ENCODE results near the gene TOR4A. TPM values are rescaled to one million over a fixed set of nuclear protein-coding genes. Genes with fewer than 3 reads are reported as not detected.
A peak's percentile ranks its signal among the peaks of the same experiment; 100 is the strongest.
"Not testable (repeated sequence)": the region's sequence is repeated elsewhere in the genome, so short reads cannot be mapped to it uniquely, and the experiment has no call there.

The TOR4A gene
- polyA plus RNA-seq, 4 donors: 3.4 to 21.5 (median 15.4) TPM

- Histone ChIP-seq H3K27me3 (ENCODE audit: control insufficient read depth in 3 of 3, insufficient read depth in 3 of 3, low read length in 3 of 3) (no peaks in the 10 kb centered on the region), H3K36me3 (ENCODE audit: control insufficient read depth in 3 of 3, insufficient read depth in 2 of 3, low read depth in 1 of 3, low read length in 3 of 3) (peaks cover 0 to 14% (median 0%) of the 10 kb centered on the region in 3 donors), H3K9me3 (ENCODE audit: control insufficient read depth in 2 of 2, insufficient read depth in 1 of 2, low read depth in 1 of 2, low read length in 1 of 2) (no peaks in the 10 kb centered on the region), H3K4me3 (ENCODE audit: low read depth in 1 of 3, low read length in 3 of 3) (no peak overlapping the region), H3K4me1 (ENCODE audit: control insufficient read depth in 3 of 3, insufficient read depth in 2 of 3, low read depth in 1 of 3, low read length in 2 of 3) (peaks cover 0 to 7% (median 0%) of the 10 kb centered on the region in 3 donors), H3K27ac (ENCODE audit: low read depth in 1 of 3, low read length in 2 of 3) (no peak overlapping the region)
- 93 to 95% (median 94%) methylated on average over 10 of the region's 10 CpGs for WGBS, 3 donors
- DNase-seq (no peak), FAIRE-seq (no peak)
Observed at GRCh38 chr9:137325124-137325523, 47.6 kb downstream of the TOR4A start.

- Histone ChIP-seq H3K27me3 (ENCODE audit: control insufficient read depth in 3 of 3, insufficient read depth in 3 of 3, low read length in 3 of 3) (no peaks in the 10 kb centered on the region), H3K27ac (ENCODE audit: low read depth in 1 of 3, low read length in 2 of 3) (no peak overlapping the region), H3K4me3 (ENCODE audit: low read depth in 1 of 3, low read length in 3 of 3) (no peak overlapping the region), H3K4me1 (ENCODE audit: control insufficient read depth in 3 of 3, insufficient read depth in 2 of 3, low read depth in 1 of 3, low read length in 2 of 3) (peaks cover 0 to 1% (median 0%) of the 10 kb centered on the region in 3 donors), H3K9me3 (ENCODE audit: control insufficient read depth in 2 of 2, insufficient read depth in 1 of 2, low read depth in 1 of 2, low read length in 1 of 2) (no peaks in the 10 kb centered on the region), H3K36me3 (ENCODE audit: control insufficient read depth in 3 of 3, insufficient read depth in 2 of 3, low read depth in 1 of 3, low read length in 3 of 3) (peaks cover 0 to 14% (median 0%) of the 10 kb centered on the region in 3 donors)
- 93 to 95% (median 95%) methylated on average over 12 of the region's 12 CpGs for WGBS, 3 donors
- DNase-seq (no peak), FAIRE-seq (no peak)
Observed at GRCh38 chr9:137325799-137326198, 48.3 kb downstream of the TOR4A start.

GRCh38 chr9:137326445-137327065 is 49.0 kb downstream of the TOR4A start:
- no peak for FAIRE-seq
- 69 to 91% (median 69%) methylated on average over 19 of the region's 19 CpGs for WGBS, 3 donors
- H3K4me3 ChIP-seq (ENCODE audit: low read depth in 1 of 3, low read length in 3 of 3): no peak overlapping the region

GRCh38 chr9:137327641-137328550 is 50.4 kb downstream of the TOR4A start:
- not testable (repeated sequence) for H3K4me1 ChIP-seq (ENCODE audit: control insufficient read depth in 3 of 3, insufficient read depth in 2 of 3, low read depth in 1 of 3, low read length in 2 of 3); DNase-seq; H3K27me3 ChIP-seq (ENCODE audit: control insufficient read depth in 3 of 3, insufficient read depth in 3 of 3, low read length in 3 of 3); H3K4me3 ChIP-seq (ENCODE audit: low read depth in 1 of 3, low read length in 3 of 3); H3K27ac ChIP-seq (ENCODE audit: low read depth in 1 of 3, low read length in 2 of 3); H3K9me3 ChIP-seq (ENCODE audit: control insufficient read depth in 2 of 2, insufficient read depth in 1 of 2, low read depth in 1 of 2, low read length in 1 of 2)
- peak; percentile 100 for FAIRE-seq
- peaks cover 0 to 16% (median 0%) of the 10 kb centered on the region in 3 donors for H3K36me3 ChIP-seq (ENCODE audit: control insufficient read depth in 3 of 3, insufficient read depth in 2 of 3, low read depth in 1 of 3, low read length in 3 of 3)
- 72 to 80% (median 76%) methylated on average over 8 of the region's 8 CpGs for WGBS, 3 donors

More at GRCh38 chr9:137326445-137327065, 49.0 kb downstream of the TOR4A start:
- Histone ChIP-seq H3K9me3 (ENCODE audit: control insufficient read depth in 2 of 2, insufficient read depth in 1 of 2, low read depth in 1 of 2, low read length in 1 of 2) (no peaks in the 10 kb centered on the region), H3K4me1 (ENCODE audit: control insufficient read depth in 3 of 3, insufficient read depth in 2 of 3, low read depth in 1 of 3, low read length in 2 of 3) (no peaks in the 10 kb centered on the region), H3K27ac (ENCODE audit: low read depth in 1 of 3, low read length in 2 of 3) (no peak overlapping the region), H3K27me3 (ENCODE audit: control insufficient read depth in 3 of 3, insufficient read depth in 3 of 3, low read length in 3 of 3) (no peaks in the 10 kb centered on the region), H3K36me3 (ENCODE audit: control insufficient read depth in 3 of 3, insufficient read depth in 2 of 3, low read depth in 1 of 3, low read length in 3 of 3) (peaks cover 0 to 14% (median 0%) of the 10 kb centered on the region in 3 donors)
- DNase-seq: no peak

GRCh38 chr9:137329590-137329989 is 52.1 kb downstream of the TOR4A start:
- not testable (repeated sequence) for H3K9me3 ChIP-seq (ENCODE audit: control insufficient read depth in 2 of 2, insufficient read depth in 1 of 2, low read depth in 1 of 2, low read length in 1 of 2); H3K4me3 ChIP-seq (ENCODE audit: low read depth in 1 of 3, low read length in 3 of 3); H3K27ac ChIP-seq (ENCODE audit: low read depth in 1 of 3, low read length in 2 of 3); H3K27me3 ChIP-seq (ENCODE audit: control insufficient read depth in 3 of 3, insufficient read depth in 3 of 3, low read length in 3 of 3); H3K4me1 ChIP-seq (ENCODE audit: control insufficient read depth in 3 of 3, insufficient read depth in 2 of 3, low read depth in 1 of 3, low read length in 2 of 3); DNase-seq; FAIRE-seq
- 66 to 81% (median 67%) methylated on average over 18 to 24 of the region's 26 CpGs for WGBS, 3 donors
- peaks cover 0 to 11% (median 0%) of the 10 kb centered on the region in 3 donors for H3K36me3 ChIP-seq (ENCODE audit: control insufficient read depth in 3 of 3, insufficient read depth in 2 of 3, low read depth in 1 of 3, low read length in 3 of 3)

GRCh38 chr9:137330689-137331088 is 53.2 kb downstream of the TOR4A start:
- no peak for DNase-seq
- Histone ChIP-seq H3K27me3 (ENCODE audit: control insufficient read depth in 3 of 3, insufficient read depth in 3 of 3, low read length in 3 of 3) (no peaks in the 10 kb centered on the region), H3K27ac (ENCODE audit: low read depth in 1 of 3, low read length in 2 of 3) (no peak overlapping the region), H3K4me1 (ENCODE audit: control insufficient read depth in 3 of 3, insufficient read depth in 2 of 3, low read depth in 1 of 3, low read length in 2 of 3) (no peaks in the 10 kb centered on the region), H3K4me3 (ENCODE audit: low read depth in 1 of 3, low read length in 3 of 3) (no peak overlapping the region), H3K9me3 (ENCODE audit: control insufficient read depth in 2 of 2, insufficient read depth in 1 of 2, low read depth in 1 of 2, low read length in 1 of 2) (no peaks in the 10 kb centered on the region), H3K36me3 (ENCODE audit: control insufficient read depth in 3 of 3, insufficient read depth in 2 of 3, low read depth in 1 of 3, low read length in 3 of 3) (peaks cover 0 to 7% (median 0%) of the 10 kb centered on the region in 3 donors)
- WGBS, 3 donors: 78 to 84% (median 82%) methylated on average over 6 of the region's 6 CpGs
- no peak for FAIRE-seq

GRCh38 chr9:137331929-137332328 is 54.4 kb downstream of the TOR4A start:
- H3K36me3 ChIP-seq (ENCODE audit: control insufficient read depth in 3 of 3, insufficient read depth in 2 of 3, low read depth in 1 of 3, low read length in 3 of 3): peaks cover 0 to 8% (median 0%) of the 10 kb centered on the region in 3 donors
- peaks cover 0 to 4% of the 10 kb centered on the region in 2 donors for H3K9me3 ChIP-seq (ENCODE audit: control insufficient read depth in 2 of 2, insufficient read depth in 1 of 2, low read depth in 1 of 2, low read length in 1 of 2)
- no peaks in the 10 kb centered on the region for H3K4me1 ChIP-seq (ENCODE audit: control insufficient read depth in 3 of 3, insufficient read depth in 2 of 3, low read depth in 1 of 3, low read length in 2 of 3)
- WGBS, 3 donors: 91 to 95% (median 95%) methylated on average over 9 of the region's 9 CpGs
- no peak for FAIRE-seq
- no peak overlapping the region for H3K4me3 ChIP-seq (ENCODE audit: low read depth in 1 of 3, low read length in 3 of 3)
- no peak overlapping the region for H3K27ac ChIP-seq (ENCODE audit: low read depth in 1 of 3, low read length in 2 of 3)
- DNase-seq: no peak
- no peaks in the 10 kb centered on the region for H3K27me3 ChIP-seq (ENCODE audit: control insufficient read depth in 3 of 3, insufficient read depth in 3 of 3, low read length in 3 of 3)

All from small intestine (tissue), 7 donors.